IMR-90 (cell line): ENCODE measurements around the gene CXADR. TPM values are rescaled to one million over a fixed set of nuclear protein-coding genes. Genes with fewer than 3 reads are reported as not detected.

ENCODE experiments used
- ATAC-seq: fragments of 200-7000 bp; cut with Tn5 transposase; 2 replicates; pipeline ENCODE4 v1.9.1; 2020; ENCODE audit warnings: low read depth, mild to moderate bottlenecking, moderate library complexity
- BruUV-seq: library from RNA; stranded (reverse); fragments of 400-500 nt; replicated peaks from 2 replicates; lab custom pipeline; 2021; lab: Mats Ljungman, UMichigan
- CTCF ChIA-PET: fragments of 300-600 bp; formaldehyde crosslinking; extraction: SDS; loops from one replicate; lab custom pipeline; 2021; ENCODE audit warnings: antibody characterized with exemption; lab: Yijun Ruan, JAX
- POLR2A ChIA-PET: fragments of 300-600 bp; sonication (Branson Sonifier 250); formaldehyde crosslinking; loops from one replicate; lab custom pipeline; 2022; ENCODE audit warnings: antibody characterized with exemption; ENCODE audit not compliant: unreplicated experiment; lab: Charles Lee
- DNase-seq: peaks from one replicate; pipeline ENCODE4 v3.0.0; 2013
- H2AFZ ChIP-seq: replicated peaks from 2 replicates; pipeline ENCODE3; 2013; ENCODE audit warnings: low read length, mild to moderate bottlenecking; ENCODE audit not compliant: poor library complexity
- H2AK5ac ChIP-seq: 2 replicates; pipeline ENCODE4 v1.6.1; 2013; ENCODE audit warnings: low read depth, low read length, inconsistent platforms
- H2AK9ac ChIP-seq: replicated peaks from 2 replicates; pipeline ENCODE3; 2013; ENCODE audit warnings: mild to moderate bottlenecking, low read depth, low read length, moderate library complexity; ENCODE audit not compliant: poor library complexity
- H2BK120ac ChIP-seq: 2 replicates; pipeline ENCODE4 v1.6.1; 2013; ENCODE audit warnings: low read depth, low read length, inconsistent platforms
- H2BK15ac ChIP-seq: 3 replicates; pipeline ENCODE4 v1.6.1; 2013; ENCODE audit warnings: low read depth, low read length, inconsistent platforms
- H2BK20ac ChIP-seq: 2 replicates; pipeline ENCODE4 v1.6.1; 2013; ENCODE audit warnings: low read depth, mild to moderate bottlenecking, inconsistent platforms, low read length, moderate library complexity
- H2BK5ac ChIP-seq: 2 replicates; pipeline ENCODE4 v1.6.1; 2013; ENCODE audit warnings: mild to moderate bottlenecking, low read depth, low read length, inconsistent platforms; ENCODE audit not compliant: poor library complexity, severe bottlenecking
- H3K14ac ChIP-seq: replicated peaks from 2 replicates; pipeline ENCODE4 v1.6.1; 2013; ENCODE audit warnings: low read depth, low read length, inconsistent platforms
- H3K18ac ChIP-seq: 2 replicates; pipeline ENCODE4 v1.6.1; 2013; ENCODE audit warnings: low read depth, low read length, control low read depth
- H3K23ac ChIP-seq: 2 replicates; pipeline ENCODE4 v1.6.1; 2013; ENCODE audit warnings: low read depth, low read length, inconsistent platforms
- H3K27ac ChIP-seq: 2 replicates; pipeline ENCODE4 v1.5.1; 2013; ENCODE audit warnings: mild to moderate bottlenecking, control low read depth, low read length; ENCODE audit not compliant: insufficient read depth
- H3K27me3 ChIP-seq: 2 replicates; pipeline ENCODE4 v1.6.1; 2013; ENCODE audit warnings: low read length; ENCODE audit not compliant: control insufficient read depth, insufficient read depth
- H3K36me3 ChIP-seq: 2 replicates; pipeline ENCODE4 v1.6.1; 2013; ENCODE audit warnings: low read length, mixed read lengths; ENCODE audit not compliant: control insufficient read depth, insufficient read depth
- H3K4ac ChIP-seq: 2 replicates; pipeline ENCODE4 v1.6.1; 2013; ENCODE audit warnings: low read depth, low read length, inconsistent platforms
- H3K4me1 ChIP-seq: 2 replicates; pipeline ENCODE4 v1.6.1; 2013; ENCODE audit warnings: low read length, mixed read lengths; ENCODE audit not compliant: control insufficient read depth, insufficient read depth
- H3K4me2 ChIP-seq: 2 replicates; pipeline ENCODE4 v1.6.1; 2013; ENCODE audit warnings: low read depth, mild to moderate bottlenecking, control low read depth, low read length, moderate library complexity
- H3K4me3 ChIP-seq: 2 replicates; pipeline ENCODE4 v1.5.1; 2013; ENCODE audit warnings: low read depth, mild to moderate bottlenecking, control low read depth, low read length, moderate library complexity; ENCODE audit not compliant: insufficient read depth
- H3K56ac ChIP-seq: 2 replicates; pipeline ENCODE4 v1.6.1; 2013; ENCODE audit warnings: low read length, inconsistent platforms; ENCODE audit not compliant: insufficient read depth; ENCODE audit errors: extremely low read depth
- H3K79me1 ChIP-seq, 2 experiments: 2 replicates each; pipeline ENCODE4 v1.6.1; 2013; ENCODE audit warnings: low read length in 2 of 2, inconsistent platforms in 1 of 2, low read depth in 1 of 2
- H3K9ac ChIP-seq: 2 replicates; pipeline ENCODE4 v1.6.1; 2013; ENCODE audit warnings: low read depth, low read length, control low read depth
- H3K9me1 ChIP-seq: 2 replicates; pipeline ENCODE4 v1.6.1; 2013; ENCODE audit warnings: low read length, inconsistent platforms; ENCODE audit not compliant: insufficient read depth
- H3K9me3 ChIP-seq: 2 replicates; pipeline ENCODE4 v1.6.1; 2013; ENCODE audit warnings: low read length; ENCODE audit not compliant: control insufficient read depth, insufficient read depth
- H4K20me1 ChIP-seq: 2 replicates; pipeline ENCODE4 v1.6.1; 2013; ENCODE audit warnings: low read length, inconsistent platforms; ENCODE audit not compliant: insufficient read depth
- H4K5ac ChIP-seq: 2 replicates; pipeline ENCODE4 v1.6.1; 2013; ENCODE audit warnings: mild to moderate bottlenecking, low read depth, low read length, control low read depth
- H4K8ac ChIP-seq, 2 experiments: 2 replicates each; pipeline ENCODE4 v1.6.1; 2013; ENCODE audit warnings: low read depth in 2 of 2, low read length in 2 of 2, control low read depth in 1 of 2, inconsistent platforms in 1 of 2
- H4K91ac ChIP-seq: 2 replicates; pipeline ENCODE4 v1.6.1; 2013; ENCODE audit warnings: low read depth, low read length, inconsistent platforms; ENCODE audit not compliant: insufficient read depth
- BHLHE40 ChIP-seq: fragments of 150-350 bp; IDR thresholded peaks from 2 replicates; pipeline ENCODE4 v1.6.1; 2016; ENCODE audit warnings: mild to moderate bottlenecking, low read depth, low read length
- CEBPB ChIP-seq: IDR thresholded peaks from 2 replicates; pipeline ENCODE4 v1.6.1; 2012; ENCODE audit warnings: low read depth, low read length, improper control_type of control experiment
- CHD1 ChIP-seq: IDR thresholded peaks from 2 replicates; pipeline ENCODE4 v1.6.1; 2012; ENCODE audit warnings: low read depth, low read length, improper control_type of control experiment
- FOS ChIP-seq: fragments of 150-350 bp; IDR thresholded peaks from 2 replicates; pipeline ENCODE4 v1.6.1; 2016; ENCODE audit warnings: low read depth, low read length
- MAFK ChIP-seq: IDR thresholded peaks from 2 replicates; pipeline ENCODE4 v1.6.1; 2012; ENCODE audit warnings: low read depth, low read length, improper control_type of control experiment
- MAZ ChIP-seq: IDR thresholded peaks from 2 replicates; pipeline ENCODE4 v1.6.1; 2012; ENCODE audit warnings: low read depth, mild to moderate bottlenecking, low read length, improper control_type of control experiment, moderate library complexity, borderline replicate concordance
- MXI1 ChIP-seq: IDR thresholded peaks from 2 replicates; pipeline ENCODE4 v1.6.1; 2012; ENCODE audit warnings: low read depth, mild to moderate bottlenecking, low read length, moderate library complexity, borderline replicate concordance
- NFE2L2 ChIP-seq: fragments of 150-350 bp; IDR thresholded peaks from 2 replicates; pipeline ENCODE4 v1.6.1; 2016; ENCODE audit warnings: low read depth, mild to moderate bottlenecking, low read length
- POLR2A ChIP-seq: IDR thresholded peaks from 2 replicates; pipeline ENCODE4 v1.6.1; 2012; ENCODE audit warnings: mild to moderate bottlenecking, low read depth, low read length
- RAD21 ChIP-seq: IDR thresholded peaks from 2 replicates; pipeline ENCODE4 v1.6.1; 2012; ENCODE audit warnings: low read length, improper control_type of control experiment
- RCOR1 ChIP-seq: IDR thresholded peaks from 2 replicates; pipeline ENCODE4 v1.6.1; 2012; ENCODE audit warnings: mild to moderate bottlenecking, low read length, improper control_type of control experiment; ENCODE audit not compliant: insufficient replicate concordance
- RFX5 ChIP-seq: IDR thresholded peaks from 2 replicates; pipeline ENCODE4 v1.8.0; 2012; ENCODE audit warnings: low read depth, mild to moderate bottlenecking, low read length, moderate library complexity
- SMC3 ChIP-seq: fragments of 150-350 bp; IDR thresholded peaks from 2 replicates; pipeline ENCODE4 v1.6.1; 2016; ENCODE audit warnings: low read depth, mild to moderate bottlenecking, antibody characterized with exemption, low read length, moderate library complexity
- WGBS, 2 experiments: methylation state at CpG; one replicate each; pipeline versions ENCODE4 v1.1.5 to v1.1.7; 2013; ENCODE audit warnings: missing lambda C conversion rate in 2 of 2; ENCODE audit not compliant: insufficient read length in 1 of 2; ENCODE audit errors: extremely low coverage in 2 of 2; 5-methylcytosine and 5-hydroxymethylcytosine counted together
- dilution Hi-C: fragments of 300-500 bp; cut with HindIII; formaldehyde crosslinking; loops from one replicate; pipeline ENCODE4 v1.14.3; 2018; ENCODE audit warnings: low sequenced_read_pairs; ENCODE audit not compliant: unreplicated experiment
- in situ Hi-C: fragments of 300-500 bp; cut with MboI; formaldehyde crosslinking; loops from 3 replicates; pipeline ENCODE4 v1.14.3; 2019; ENCODE audit warnings: low sequenced_read_pairs, inconsistent platforms, mixed read lengths
- intact Hi-C: fragments of 100-400 bp; cut with micrococcal nuclease; formaldehyde crosslinking; loops from 2 replicates; pipeline ENCODE4 v1.10.0; 2022
- polyA plus RNA-seq, 3 experiments: library from polyadenylated mRNA; depleted of rRNA; stranded (reverse); fragments of >200 nt; gene quantifications; 2 replicates each; pipeline ENCODE4 v1.2.3, GENCODE V29; 2012; ENCODE audit warnings: low replicate concordance in 1 of 3
- total RNA-seq: library from RNA; depleted of rRNA; stranded (reverse); fragments of >200 nt; gene quantifications from 2 replicates; pipeline ENCODE4 v1.2.3, GENCODE V29; 2012
- TF ChIP-seq, protein P1 (sequence below): fragments of 150-350 bp; IDR thresholded peaks from 2 replicates; pipeline ENCODE4 v1.6.1; 2017; ENCODE audit warnings: mild to moderate bottlenecking, antibody characterized with exemption, low read length, low read depth
- TF ChIP-seq, protein P2 (sequence below): fragments of 150-350 bp; IDR thresholded peaks from 2 replicates; pipeline ENCODE4 v1.6.1; 2016; ENCODE audit warnings: low read depth, mild to moderate bottlenecking, low read length, moderate library complexity, borderline replicate concordance
- TF ChIP-seq, protein P3 (sequence below): conservative IDR thresholded peaks from 2 replicates; pipeline ENCODE4 v1.5.1; 2012; ENCODE audit warnings: mild to moderate bottlenecking, low read depth, low read length, improper control_type of control experiment

The CXADR gene
- total and polyA plus RNA-seq, 2 of the 4 experiments (the other 2 are of a cell fraction): 0.21 to 1.1 TPM

DNA sequence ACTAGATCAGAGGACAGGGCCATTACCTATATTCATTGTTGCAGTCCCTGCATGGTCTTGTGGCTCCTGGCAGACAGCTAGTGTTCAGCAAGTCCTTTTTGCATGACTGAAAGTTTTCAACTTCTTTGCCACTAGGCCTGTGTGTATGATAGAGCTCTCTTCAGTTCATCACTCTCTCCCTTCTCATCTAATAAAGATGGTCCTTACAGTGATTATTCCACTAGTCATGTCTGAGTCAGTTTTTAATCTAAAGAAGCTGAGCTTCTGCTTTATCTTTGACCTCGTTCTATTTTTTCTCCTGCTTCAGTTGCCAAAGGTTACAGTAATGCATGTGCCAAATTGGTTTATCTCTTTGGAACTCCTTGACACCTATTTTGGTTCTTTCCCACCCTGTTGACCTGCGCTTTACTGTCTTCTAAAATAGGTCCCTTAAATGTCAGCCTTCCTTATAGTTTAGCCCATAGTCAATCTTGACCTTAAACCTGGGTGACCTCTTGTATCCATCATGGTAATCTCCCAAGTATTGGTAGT is 6.4 kb downstream of the CXADR start:
- Histone ChIP-seq H4K20me1 (no peaks in the 10 kb centered on the region), H3K9me1 (no peaks in the 10 kb centered on the region), H3K4me2 (no peak overlapping the region), H2AFZ (no peak overlapping the region), H3K18ac (no peak overlapping the region), H3K36me3 (no peaks in the 10 kb centered on the region), H3K9ac (no peak overlapping the region), H2BK15ac (no peak overlapping the region), H4K8ac (no peak overlapping the region), H3K4me1 (no peaks in the 10 kb centered on the region), H3K27me3 (peaks cover 2% of the 10 kb centered on the region; the same call in 1 of the 2 replicates), H3K79me1 (no peaks in the 10 kb centered on the region), H4K91ac (no peak overlapping the region), H4K5ac (no peak overlapping the region), H2BK20ac (no peak overlapping the region), H2BK5ac (no peak overlapping the region), H3K9me3 (no peaks in the 10 kb centered on the region), H3K27ac (no peak overlapping the region), H3K4me3 (no peak overlapping the region), H3K14ac (no peak overlapping the region), H2BK120ac (no peak overlapping the region), H3K23ac (no peak overlapping the region), H3K56ac (no peak overlapping the region), H2AK5ac (no peak overlapping the region), H3K4ac (no peak overlapping the region), H2AK9ac (no peak overlapping the region)
- ChIA-PET CTCF (no interaction called here), POLR2A (no interaction called here)
- WGBS, 2 experiments: 67% methylated on average over 1 of the region's 2 CpGs; no CpG with 5 or more reads in 1 of the 2 experiments
- DNase-seq: no peak
- no peak for ATAC-seq
- in situ Hi-C loops (no loop called here), intact Hi-C loops (no loop called here), dilution Hi-C loops (no loop called here)
- no TSS peak for BruUV-seq
- no peak for TF ChIP-seq RAD21
- no peak for TF ChIP-seq NFE2L2
- no peak for TF ChIP-seq BHLHE40
- TF ChIP-seq RFX5: no peak
- TF ChIP-seq MXI1: no peak
- no peak for TF ChIP-seq RCOR1
- TF ChIP-seq, protein P1, sequence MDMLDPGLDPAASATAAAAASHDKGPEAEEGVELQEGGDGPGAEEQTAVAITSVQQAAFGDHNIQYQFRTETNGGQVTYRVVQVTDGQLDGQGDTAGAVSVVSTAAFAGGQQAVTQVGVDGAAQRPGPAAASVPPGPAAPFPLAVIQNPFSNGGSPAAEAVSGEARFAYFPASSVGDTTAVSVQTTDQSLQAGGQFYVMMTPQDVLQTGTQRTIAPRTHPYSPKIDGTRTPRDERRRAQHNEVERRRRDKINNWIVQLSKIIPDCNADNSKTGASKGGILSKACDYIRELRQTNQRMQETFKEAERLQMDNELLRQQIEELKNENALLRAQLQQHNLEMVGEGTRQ: no peak
- TF ChIP-seq, protein P2, sequence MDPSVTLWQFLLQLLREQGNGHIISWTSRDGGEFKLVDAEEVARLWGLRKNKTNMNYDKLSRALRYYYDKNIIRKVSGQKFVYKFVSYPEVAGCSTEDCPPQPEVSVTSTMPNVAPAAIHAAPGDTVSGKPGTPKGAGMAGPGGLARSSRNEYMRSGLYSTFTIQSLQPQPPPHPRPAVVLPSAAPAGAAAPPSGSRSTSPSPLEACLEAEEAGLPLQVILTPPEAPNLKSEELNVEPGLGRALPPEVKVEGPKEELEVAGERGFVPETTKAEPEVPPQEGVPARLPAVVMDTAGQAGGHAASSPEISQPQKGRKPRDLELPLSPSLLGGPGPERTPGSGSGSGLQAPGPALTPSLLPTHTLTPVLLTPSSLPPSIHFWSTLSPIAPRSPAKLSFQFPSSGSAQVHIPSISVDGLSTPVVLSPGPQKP: no peak
- TF ChIP-seq CEBPB: no peak
- no peak for TF ChIP-seq CHD1
- no peak for TF ChIP-seq MAZ
- TF ChIP-seq, protein P3, sequence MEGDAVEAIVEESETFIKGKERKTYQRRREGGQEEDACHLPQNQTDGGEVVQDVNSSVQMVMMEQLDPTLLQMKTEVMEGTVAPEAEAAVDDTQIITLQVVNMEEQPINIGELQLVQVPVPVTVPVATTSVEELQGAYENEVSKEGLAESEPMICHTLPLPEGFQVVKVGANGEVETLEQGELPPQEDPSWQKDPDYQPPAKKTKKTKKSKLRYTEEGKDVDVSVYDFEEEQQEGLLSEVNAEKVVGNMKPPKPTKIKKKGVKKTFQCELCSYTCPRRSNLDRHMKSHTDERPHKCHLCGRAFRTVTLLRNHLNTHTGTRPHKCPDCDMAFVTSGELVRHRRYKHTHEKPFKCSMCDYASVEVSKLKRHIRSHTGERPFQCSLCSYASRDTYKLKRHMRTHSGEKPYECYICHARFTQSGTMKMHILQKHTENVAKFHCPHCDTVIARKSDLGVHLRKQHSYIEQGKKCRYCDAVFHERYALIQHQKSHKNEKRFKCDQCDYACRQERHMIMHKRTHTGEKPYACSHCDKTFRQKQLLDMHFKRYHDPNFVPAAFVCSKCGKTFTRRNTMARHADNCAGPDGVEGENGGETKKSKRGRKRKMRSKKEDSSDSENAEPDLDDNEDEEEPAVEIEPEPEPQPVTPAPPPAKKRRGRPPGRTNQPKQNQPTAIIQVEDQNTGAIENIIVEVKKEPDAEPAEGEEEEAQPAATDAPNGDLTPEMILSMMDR: no peak
- TF ChIP-seq POLR2A: no peak
- TF ChIP-seq MAFK: no peak
- TF ChIP-seq FOS: no peak
- TF ChIP-seq SMC3: no peak
